K562 (cell line): ENCODE results near the gene RAD17. TPM values are rescaled to one million over a fixed set of nuclear protein-coding genes. Genes with fewer than 3 reads are reported as not detected.

Experiments used
- CBX3 ChIP-seq, 2 experiments: IDR thresholded peaks; 1 replicate in 1 of 2; 2 replicates in 1 of 2; pipeline ENCODE4 v1.6.1; 2012; ENCODE audit warnings: inconsistent platforms in 2 of 2, low read length in 2 of 2, borderline replicate concordance in 1 of 2, control low read depth in 1 of 2
- CEBPG ChIP-seq, 3 experiments: fragments of 200-800 bp in 1 of 3; sonication (Bioruptor generic) in 1 of 3; sonication (generic) in 1 of 3; formaldehyde crosslinking in 1 of 3; IDR thresholded peaks in 2 of 3; conservative IDR thresholded peaks in 1 of 3; 2 replicates each; pipeline versions ENCODE4 v1.6.1 to v1.8.0; 2016 to 2022; ENCODE audit warnings: missing compliant biosample characterization in 2 of 3, missing genetic modification characterization in 2 of 3, mild to moderate bottlenecking in 1 of 3, missing genetic modification reagents in 1 of 3
- ESRRB ChIP-seq: fragments of 250-450 bp; sonication (Bioruptor Pico); IDR thresholded peaks from 2 replicates; pipeline ENCODE4 v1.5.0; 2020; ENCODE audit warnings: mild to moderate bottlenecking, moderate library complexity, borderline replicate concordance
- FOXJ3 ChIP-seq: sonication (generic); formaldehyde crosslinking; IDR thresholded peaks from 2 replicates; pipeline ENCODE4 v1.4.0; 2020; ENCODE audit warnings: mild to moderate bottlenecking, missing genetic modification reagents
- HNRNPH1 ChIP-seq: fragments of 200-400 bp; formaldehyde crosslinking; optimal IDR thresholded peaks from 2 replicates; pipeline ENCODE3; 2017; ENCODE audit warnings: low read depth, mild to moderate bottlenecking, low read length, moderate library complexity
- KDM1A ChIP-seq, 2 experiments: fragments of 450-650 bp; IDR thresholded peaks; 2 replicates each; pipeline ENCODE4 v1.6.1; 2016; ENCODE audit warnings: mild to moderate bottlenecking in 2 of 2
- SMAD4 ChIP-seq: fragments of 250-450 bp; sonication (Bioruptor Pico); conservative IDR thresholded peaks from 2 replicates; pipeline ENCODE4 v1.8.0; 2021; ENCODE audit warnings: inconsistent platforms, mild to moderate bottlenecking, moderate library complexity
- SP1 ChIP-seq: sonication (generic); formaldehyde crosslinking; IDR thresholded peaks from 2 replicates; pipeline ENCODE4 v1.8.1; 2022; ENCODE audit warnings: mild to moderate bottlenecking, missing genetic modification reagents
- TEAD4 ChIP-seq, 2 experiments: sonication (generic) in 1 of 2; formaldehyde crosslinking in 1 of 2; IDR thresholded peaks; 2 replicates each; pipeline versions ENCODE4 v1.6.1 to v1.8.0; 2012 to 2022; ENCODE audit warnings: borderline replicate concordance in 1 of 2, inconsistent platforms in 1 of 2, low read length in 1 of 2, mild to moderate bottlenecking in 1 of 2, missing genetic modification reagents in 1 of 2
- ZC3H8 ChIP-seq: fragments of 450-650 bp; IDR thresholded peaks from 2 replicates; pipeline ENCODE4 v1.6.1; 2017
- ZNF143 ChIP-seq: sonication (generic); formaldehyde crosslinking; IDR thresholded peaks from 2 replicates; pipeline ENCODE4 v1.9.0; 2022; ENCODE audit warnings: mild to moderate bottlenecking, missing genetic modification reagents
- polyA plus RNA-seq, 8 experiments: library from polyadenylated mRNA; depleted of rRNA in 4 of 8; stranded (reverse) in 5 of 8; unstranded in 3 of 8; fragments of >200 nt; fragmentation: Nextera tagmentation in 2 of 8; fragmentation: Illumina TruSeq in 1 of 8; extraction: Ambion mirVana in 2 of 8; extraction: Trizol in 1 of 8; gene quantifications; 2 replicates each; pipeline versions ENCODE4 v1.2.1 to v1.2.3, GENCODE V29; 2011 to 2014; ENCODE audit warnings: inconsistent platforms in 1 of 8, missing spikeins in 1 of 8
- total RNA-seq, 7 experiments: library from RNA; depleted of rRNA in 6 of 7; stranded (reverse); fragments of >200 nt in 6 of 7; fragmentation: Illumina TruSeq in 2 of 7; extraction: Trizol in 2 of 7; gene quantifications; 2 replicates each; pipeline versions ENCODE4 v1.2.1 to v1.2.3, GENCODE V29; 2011 to 2021; ENCODE audit warnings: low replicate concordance in 1 of 7
- TF ChIP-seq, protein P1 (sequence below): fragments of 450-650 bp; IDR thresholded peaks from 2 replicates; pipeline ENCODE4 v1.6.1; 2016; ENCODE audit warnings: low read depth, mild to moderate bottlenecking, moderate library complexity
- TF ChIP-seq, protein P2 (sequence below), 2 experiments: fragments of 450-650 bp in 1 of 2; sonication (generic) in 1 of 2; formaldehyde crosslinking; conservative IDR thresholded peaks; 2 replicates each; pipeline versions ENCODE4 v1.4.0 to v1.8.1; 2020 to 2022; ENCODE audit warnings: mild to moderate bottlenecking in 1 of 2, missing genetic modification reagents in 1 of 2
- TF ChIP-seq, protein P3 (sequence below): fragments of 450-650 bp; IDR thresholded peaks from 2 replicates; pipeline ENCODE4 v1.6.1; 2016
- TF ChIP-seq, protein P4 (sequence below): fragments of 250-450 bp; sonication (Bioruptor Pico); IDR thresholded peaks from 2 replicates; pipeline ENCODE4 v1.8.0; 2022; ENCODE audit warnings: moderate library complexity, mild to moderate bottlenecking, inconsistent platforms
- TF ChIP-seq, protein P5 (sequence below): fragments of 150-350 bp; IDR thresholded peaks from 2 replicates; pipeline ENCODE4 v1.6.1; 2014; ENCODE audit warnings: low read depth, mild to moderate bottlenecking, low read length, borderline replicate concordance
- TF ChIP-seq, protein P6 (sequence below), 3 experiments: IDR thresholded peaks in 2 of 3; conservative IDR thresholded peaks in 1 of 3; 2 replicates each; pipeline ENCODE4 v1.5.1; 2011 to 2012; ENCODE audit warnings: low read length in 3 of 3, mild to moderate bottlenecking in 3 of 3, control low read depth in 2 of 3, improper control_type of control experiment in 1 of 3, inconsistent platforms in 1 of 3, low read depth in 1 of 3, mixed read lengths in 1 of 3, moderate library complexity in 1 of 3; ENCODE audit not compliant: insufficient read depth in 2 of 3

Gene RAD17
- total and polyA plus RNA-seq, 9 of the 15 experiments (the other 6 are each of a cell fraction or from before 2014, with no cell fraction given), result 21.1 to 50.1 (median 40.1) TPM

DNA sequence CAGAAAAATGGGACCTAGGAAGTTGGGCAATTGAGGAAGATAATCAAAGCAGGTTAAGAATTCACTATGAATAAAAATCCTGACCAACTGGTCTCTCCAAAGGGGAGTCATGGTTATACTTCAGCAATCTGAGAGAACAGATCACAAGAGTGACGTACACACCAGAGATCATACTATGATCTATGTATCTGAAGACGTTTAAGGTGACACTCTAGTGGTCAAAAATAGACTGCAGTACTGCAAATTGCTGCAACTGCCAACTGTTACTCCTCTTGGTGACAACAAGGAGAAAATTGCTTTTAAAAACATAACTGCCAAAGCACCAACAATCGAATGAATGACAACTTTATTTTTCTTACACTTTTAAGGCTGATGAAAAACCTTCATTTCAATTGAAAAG, 5.2 kb upstream of the RAD17 start (continued):
- TF ChIP-seq, protein P1, sequence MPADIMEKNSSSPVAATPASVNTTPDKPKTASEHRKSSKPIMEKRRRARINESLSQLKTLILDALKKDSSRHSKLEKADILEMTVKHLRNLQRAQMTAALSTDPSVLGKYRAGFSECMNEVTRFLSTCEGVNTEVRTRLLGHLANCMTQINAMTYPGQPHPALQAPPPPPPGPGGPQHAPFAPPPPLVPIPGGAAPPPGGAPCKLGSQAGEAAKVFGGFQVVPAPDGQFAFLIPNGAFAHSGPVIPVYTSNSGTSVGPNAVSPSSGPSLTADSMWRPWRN, result no peak
- no peak for TF ChIP-seq ZNF143 (CRISPR knock-in tag)
- 0 out of 3 replicates have a peak, but pooled peaks of 1 of the 2 experiments have one; percentile 20 for TF ChIP-seq CBX3 (IDR thresholded peaks at IDR 0.05; ENCODE audit: borderline replicate concordance in 1 of 2, low read length in 2 of 2)
- TF ChIP-seq, protein P2, sequence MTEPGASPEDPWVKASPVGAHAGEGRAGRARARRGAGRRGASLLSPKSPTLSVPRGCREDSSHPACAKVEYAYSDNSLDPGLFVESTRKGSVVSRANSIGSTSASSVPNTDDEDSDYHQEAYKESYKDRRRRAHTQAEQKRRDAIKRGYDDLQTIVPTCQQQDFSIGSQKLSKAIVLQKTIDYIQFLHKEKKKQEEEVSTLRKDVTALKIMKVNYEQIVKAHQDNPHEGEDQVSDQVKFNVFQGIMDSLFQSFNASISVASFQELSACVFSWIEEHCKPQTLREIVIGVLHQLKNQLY (CRISPR knock-in tag; conservative IDR thresholded peaks at IDR 0.05), result no peak
- TF ChIP-seq SMAD4 (CRISPR knock-in tag), result no peak
- TF ChIP-seq, protein P3, sequence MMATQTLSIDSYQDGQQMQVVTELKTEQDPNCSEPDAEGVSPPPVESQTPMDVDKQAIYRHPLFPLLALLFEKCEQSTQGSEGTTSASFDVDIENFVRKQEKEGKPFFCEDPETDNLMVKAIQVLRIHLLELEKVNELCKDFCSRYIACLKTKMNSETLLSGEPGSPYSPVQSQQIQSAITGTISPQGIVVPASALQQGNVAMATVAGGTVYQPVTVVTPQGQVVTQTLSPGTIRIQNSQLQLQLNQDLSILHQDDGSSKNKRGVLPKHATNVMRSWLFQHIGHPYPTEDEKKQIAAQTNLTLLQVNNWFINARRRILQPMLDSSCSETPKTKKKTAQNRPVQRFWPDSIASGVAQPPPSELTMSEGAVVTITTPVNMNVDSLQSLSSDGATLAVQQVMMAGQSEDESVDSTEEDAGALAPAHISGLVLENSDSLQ, result peak; percentile 8; the same call in 1 of the 2 replicates
- no peak for TF ChIP-seq KDM1A (IDR thresholded peaks at IDR 0.05)
- peak; percentile 32; the same call in 1 of the 2 replicates for TF ChIP-seq CEBPG (CRISPR knock-in tag; IDR thresholded peaks at IDR 0.05)
- no peak for TF ChIP-seq CEBPG (tag; conservative IDR thresholded peaks at IDR 0.05 in 1 of 2, IDR thresholded peaks at IDR 0.05 in 1 of 2)
- TF ChIP-seq ESRRB (CRISPR knock-in tag), result no peak
- TF ChIP-seq, protein P4, sequence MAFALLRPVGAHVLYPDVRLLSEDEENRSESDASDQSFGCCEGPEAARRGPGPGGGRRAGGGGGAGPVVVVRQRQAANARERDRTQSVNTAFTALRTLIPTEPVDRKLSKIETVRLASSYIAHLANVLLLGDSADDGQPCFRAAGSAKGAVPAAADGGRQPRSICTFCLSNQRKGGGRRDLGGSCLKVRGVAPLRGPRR (CRISPR knock-in tag), result no peak
- no peak for TF ChIP-seq ZC3H8
- TF ChIP-seq HNRNPH1, result no peak
- TF ChIP-seq, protein P5, sequence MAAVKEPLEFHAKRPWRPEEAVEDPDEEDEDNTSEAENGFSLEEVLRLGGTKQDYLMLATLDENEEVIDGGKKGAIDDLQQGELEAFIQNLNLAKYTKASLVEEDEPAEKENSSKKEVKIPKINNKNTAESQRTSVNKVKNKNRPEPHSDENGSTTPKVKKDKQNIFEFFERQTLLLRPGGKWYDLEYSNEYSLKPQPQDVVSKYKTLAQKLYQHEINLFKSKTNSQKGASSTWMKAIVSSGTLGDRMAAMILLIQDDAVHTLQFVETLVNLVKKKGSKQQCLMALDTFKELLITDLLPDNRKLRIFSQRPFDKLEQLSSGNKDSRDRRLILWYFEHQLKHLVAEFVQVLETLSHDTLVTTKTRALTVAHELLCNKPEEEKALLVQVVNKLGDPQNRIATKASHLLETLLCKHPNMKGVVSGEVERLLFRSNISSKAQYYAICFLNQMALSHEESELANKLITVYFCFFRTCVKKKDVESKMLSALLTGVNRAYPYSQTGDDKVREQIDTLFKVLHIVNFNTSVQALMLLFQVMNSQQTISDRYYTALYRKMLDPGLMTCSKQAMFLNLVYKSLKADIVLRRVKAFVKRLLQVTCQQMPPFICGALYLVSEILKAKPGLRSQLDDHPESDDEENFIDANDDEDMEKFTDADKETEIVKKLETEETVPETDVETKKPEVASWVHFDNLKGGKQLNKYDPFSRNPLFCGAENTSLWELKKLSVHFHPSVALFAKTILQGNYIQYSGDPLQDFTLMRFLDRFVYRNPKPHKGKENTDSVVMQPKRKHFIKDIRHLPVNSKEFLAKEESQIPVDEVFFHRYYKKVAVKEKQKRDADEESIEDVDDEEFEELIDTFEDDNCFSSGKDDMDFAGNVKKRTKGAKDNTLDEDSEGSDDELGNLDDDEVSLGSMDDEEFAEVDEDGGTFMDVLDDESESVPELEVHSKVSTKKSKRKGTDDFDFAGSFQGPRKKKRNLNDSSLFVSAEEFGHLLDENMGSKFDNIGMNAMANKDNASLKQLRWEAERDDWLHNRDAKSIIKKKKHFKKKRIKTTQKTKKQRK, result no peak
- TF ChIP-seq SP1 (CRISPR knock-in tag), result no peak
- TF ChIP-seq, protein P6, sequence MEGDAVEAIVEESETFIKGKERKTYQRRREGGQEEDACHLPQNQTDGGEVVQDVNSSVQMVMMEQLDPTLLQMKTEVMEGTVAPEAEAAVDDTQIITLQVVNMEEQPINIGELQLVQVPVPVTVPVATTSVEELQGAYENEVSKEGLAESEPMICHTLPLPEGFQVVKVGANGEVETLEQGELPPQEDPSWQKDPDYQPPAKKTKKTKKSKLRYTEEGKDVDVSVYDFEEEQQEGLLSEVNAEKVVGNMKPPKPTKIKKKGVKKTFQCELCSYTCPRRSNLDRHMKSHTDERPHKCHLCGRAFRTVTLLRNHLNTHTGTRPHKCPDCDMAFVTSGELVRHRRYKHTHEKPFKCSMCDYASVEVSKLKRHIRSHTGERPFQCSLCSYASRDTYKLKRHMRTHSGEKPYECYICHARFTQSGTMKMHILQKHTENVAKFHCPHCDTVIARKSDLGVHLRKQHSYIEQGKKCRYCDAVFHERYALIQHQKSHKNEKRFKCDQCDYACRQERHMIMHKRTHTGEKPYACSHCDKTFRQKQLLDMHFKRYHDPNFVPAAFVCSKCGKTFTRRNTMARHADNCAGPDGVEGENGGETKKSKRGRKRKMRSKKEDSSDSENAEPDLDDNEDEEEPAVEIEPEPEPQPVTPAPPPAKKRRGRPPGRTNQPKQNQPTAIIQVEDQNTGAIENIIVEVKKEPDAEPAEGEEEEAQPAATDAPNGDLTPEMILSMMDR (IDR thresholded peaks at IDR 0.05 in 2 of 3, conservative IDR thresholded peaks at IDR 0.05 in 1 of 3; ENCODE audit: insufficient read depth in 2 of 3, low read depth in 1 of 3, low read length in 3 of 3), result peak; percentile 30 to 48 (median 41); a peak in 4 of 6 replicates
- TF ChIP-seq TEAD4 (IDR thresholded peaks at IDR 0.05; ENCODE audit: low read length), result 0 out of 2 replicates have a peak, but pooled peaks have one; percentile 11
- TF ChIP-seq TEAD4 (CRISPR knock-in tag; IDR thresholded peaks at IDR 0.05; ENCODE audit: borderline replicate concordance), result no peak
- TF ChIP-seq FOXJ3 (CRISPR knock-in tag), result no peak
